Astrocyte (in vitro differentiated cells and primary cell): ENCODE measurements around the gene KCNJ1. TPM values are rescaled to one million over a fixed set of nuclear protein-coding genes. Genes with fewer than 3 reads are reported as not detected.

Source experiments
- DNase-seq: peaks from one replicate; pipeline ENCODE4 v3.0.0-alpha.2; 2010; ENCODE audit warnings: low read depth
- FAIRE-seq: peaks from 2 replicates; lab custom pipeline; 2011; peaks lifted over from hg19 to GRCh38; lab: Jason Lieb, UNC
- H2AFZ ChIP-seq: 2 replicates; pipeline ENCODE4 v1.6.0; 2012; ENCODE audit warnings: low read depth, low read length, inconsistent platforms
- H3K27ac ChIP-seq: 2 replicates; pipeline ENCODE4 v1.5.1; 2011; ENCODE audit warnings: low read depth, low read length, inconsistent platforms
- H3K27me3 ChIP-seq: 2 replicates; pipeline ENCODE4 v1.6.0; 2011; ENCODE audit warnings: low read length, inconsistent platforms; ENCODE audit not compliant: insufficient read depth
- H3K36me3 ChIP-seq: 2 replicates; pipeline ENCODE4 v1.5.1; 2011; ENCODE audit warnings: low read length, inconsistent platforms; ENCODE audit not compliant: insufficient read depth
- H3K4me1 ChIP-seq: 2 replicates; pipeline ENCODE4 v1.5.1; 2011; ENCODE audit warnings: low read length, inconsistent platforms; ENCODE audit not compliant: insufficient read depth
- H3K4me2 ChIP-seq: 2 replicates; pipeline ENCODE4 v1.6.0; 2012; ENCODE audit warnings: low read length, inconsistent platforms
- H3K4me3 ChIP-seq: 2 replicates; pipeline ENCODE4 v1.5.1; 2011; ENCODE audit warnings: low read depth, mild to moderate bottlenecking, low read length, inconsistent platforms; ENCODE audit not compliant: insufficient read depth
- H3K79me2 ChIP-seq: 2 replicates; pipeline ENCODE4 v1.6.0; 2012; ENCODE audit warnings: mild to moderate bottlenecking, low read length, inconsistent platforms; ENCODE audit not compliant: insufficient read depth
- H3K9ac ChIP-seq: 2 replicates; pipeline ENCODE4 v1.6.0; 2012; ENCODE audit warnings: mild to moderate bottlenecking, low read length, inconsistent platforms
- H3K9me3 ChIP-seq: 2 replicates; pipeline ENCODE4 v1.5.1; 2012; ENCODE audit warnings: low read depth, mild to moderate bottlenecking, low read length, inconsistent platforms; ENCODE audit not compliant: insufficient read depth
- H4K20me1 ChIP-seq: 2 replicates; pipeline ENCODE4 v1.6.0; 2012; ENCODE audit warnings: low read length, inconsistent platforms; ENCODE audit not compliant: insufficient read depth
- H3K27ac Mint-ChIP-seq: one replicate; pipeline ENCODE4 v1.8.0; 2021; ENCODE audit warnings: mild to moderate bottlenecking, mixed read lengths; ENCODE audit not compliant: unreplicated experiment
- H3K27me3 Mint-ChIP-seq: one replicate; pipeline ENCODE4 v1.8.0; 2021; ENCODE audit warnings: low read depth, mixed read lengths; ENCODE audit not compliant: unreplicated experiment
- H3K36me3 Mint-ChIP-seq: one replicate; pipeline ENCODE4 v1.8.0; 2021; ENCODE audit warnings: low read depth, mixed read lengths; ENCODE audit not compliant: unreplicated experiment
- H3K4me1 Mint-ChIP-seq: one replicate; pipeline ENCODE4 v1.8.0; 2021; ENCODE audit warnings: low read depth, mixed read lengths; ENCODE audit not compliant: unreplicated experiment
- H3K4me3 Mint-ChIP-seq: one replicate; pipeline ENCODE4 v1.8.0; 2021; ENCODE audit warnings: mild to moderate bottlenecking, moderate library complexity, mixed read lengths; ENCODE audit not compliant: unreplicated experiment
- H3K9me3 Mint-ChIP-seq: one replicate; pipeline ENCODE4 v1.8.0; 2021; ENCODE audit warnings: mild to moderate bottlenecking, mixed read lengths; ENCODE audit not compliant: unreplicated experiment
- EZH2 ChIP-seq: IDR thresholded peaks from 2 replicates; pipeline ENCODE4 v1.6.1; 2012; ENCODE audit warnings: mild to moderate bottlenecking, low read length, inconsistent platforms; ENCODE audit not compliant: insufficient read depth
- total RNA-seq: library from RNA; stranded (reverse); gene quantifications from 2 replicates; pipeline ENCODE4 v1.2.1, GENCODE V29; 2021
- TF ChIP-seq, protein P1 (sequence below): IDR thresholded peaks from 2 replicates; pipeline ENCODE4 v1.5.1; 2011; ENCODE audit warnings: low read depth, mild to moderate bottlenecking, inconsistent platforms, low read length, moderate library complexity; ENCODE audit not compliant: insufficient read depth

The KCNJ1 gene
- total RNA-seq, 1 donor from 2014 or later = not detected

DNA sequence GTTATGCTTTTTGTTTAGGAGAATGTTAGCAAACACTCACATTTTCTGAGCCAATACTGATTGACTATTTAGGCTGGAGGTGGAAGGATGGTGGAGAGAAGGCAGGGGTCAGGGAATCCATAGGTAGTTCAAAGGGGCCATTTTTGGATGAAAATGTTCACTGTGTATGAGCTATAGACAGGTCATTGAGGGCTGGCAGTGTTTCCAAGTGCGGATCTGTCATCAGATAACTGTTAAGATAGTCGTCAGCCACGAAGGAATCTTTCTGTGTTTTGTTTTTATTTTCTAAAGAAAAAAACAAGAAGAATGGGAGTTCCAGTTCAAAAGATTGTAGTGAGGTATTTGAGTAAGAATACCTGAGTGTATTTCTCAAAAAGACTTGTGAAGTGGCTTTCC, 27.2 kb upstream of the KCNJ1 start:
- peaks cover 8% of the 10 kb centered on the region for H3K4me1 ChIP-seq
- FAIRE-seq = no peak
- H3K27me3 Mint-ChIP-seq = peaks cover 34% of the 10 kb centered on the region
- H3K4me2 ChIP-seq = no peak overlapping the region
- H3K9me3 Mint-ChIP-seq = no peaks in the 10 kb centered on the region
- H3K36me3 ChIP-seq = no peaks in the 10 kb centered on the region
- peaks cover 4% of the 10 kb centered on the region for H3K4me1 Mint-ChIP-seq
- H3K27ac Mint-ChIP-seq = no peak overlapping the region
- peaks cover 13% of the 10 kb centered on the region for H3K27me3 ChIP-seq
- no peak overlapping the region for H3K4me3 ChIP-seq
- TF ChIP-seq, protein P1, sequence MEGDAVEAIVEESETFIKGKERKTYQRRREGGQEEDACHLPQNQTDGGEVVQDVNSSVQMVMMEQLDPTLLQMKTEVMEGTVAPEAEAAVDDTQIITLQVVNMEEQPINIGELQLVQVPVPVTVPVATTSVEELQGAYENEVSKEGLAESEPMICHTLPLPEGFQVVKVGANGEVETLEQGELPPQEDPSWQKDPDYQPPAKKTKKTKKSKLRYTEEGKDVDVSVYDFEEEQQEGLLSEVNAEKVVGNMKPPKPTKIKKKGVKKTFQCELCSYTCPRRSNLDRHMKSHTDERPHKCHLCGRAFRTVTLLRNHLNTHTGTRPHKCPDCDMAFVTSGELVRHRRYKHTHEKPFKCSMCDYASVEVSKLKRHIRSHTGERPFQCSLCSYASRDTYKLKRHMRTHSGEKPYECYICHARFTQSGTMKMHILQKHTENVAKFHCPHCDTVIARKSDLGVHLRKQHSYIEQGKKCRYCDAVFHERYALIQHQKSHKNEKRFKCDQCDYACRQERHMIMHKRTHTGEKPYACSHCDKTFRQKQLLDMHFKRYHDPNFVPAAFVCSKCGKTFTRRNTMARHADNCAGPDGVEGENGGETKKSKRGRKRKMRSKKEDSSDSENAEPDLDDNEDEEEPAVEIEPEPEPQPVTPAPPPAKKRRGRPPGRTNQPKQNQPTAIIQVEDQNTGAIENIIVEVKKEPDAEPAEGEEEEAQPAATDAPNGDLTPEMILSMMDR = no peak
- no peak for TF ChIP-seq EZH2
- no peak for DNase-seq
- no peak overlapping the region for H2AFZ ChIP-seq
- no peak overlapping the region for H3K27ac ChIP-seq
- H3K36me3 Mint-ChIP-seq = peaks cover 2% of the 10 kb centered on the region
- H3K9ac ChIP-seq = no peak overlapping the region
- H3K79me2 ChIP-seq = no peaks in the 10 kb centered on the region
- H3K4me3 Mint-ChIP-seq = no peak overlapping the region
- H4K20me1 ChIP-seq = no peaks in the 10 kb centered on the region
- H3K9me3 ChIP-seq = no peaks in the 10 kb centered on the region

- Histone ChIP-seq H2AFZ (no peak overlapping the region), H3K4me2 (no peak overlapping the region), H3K79me2 (no peaks in the 10 kb centered on the region), H3K27me3 (peaks cover 18% of the 10 kb centered on the region), H3K9ac (no peak overlapping the region), H3K36me3 (no peaks in the 10 kb centered on the region), H3K4me1 (peaks cover 8% of the 10 kb centered on the region), H3K27ac (no peak overlapping the region), H4K20me1 (no peaks in the 10 kb centered on the region), H3K4me3 (no peak overlapping the region), H3K9me3 (no peaks in the 10 kb centered on the region)
- DNase-seq (no peak), FAIRE-seq (no peak)
- H3K27me3 Mint-ChIP-seq = peaks cover 33% of the 10 kb centered on the region
- no peaks in the 10 kb centered on the region for H3K36me3 Mint-ChIP-seq
- TF ChIP-seq, protein P1 = no peak
- no peak for TF ChIP-seq EZH2
- peak overlapping the region; percentile 58 for H3K27ac Mint-ChIP-seq
- peaks cover 4% of the 10 kb centered on the region for H3K4me1 Mint-ChIP-seq
- no peaks in the 10 kb centered on the region for H3K9me3 Mint-ChIP-seq
- no peak overlapping the region for H3K4me3 Mint-ChIP-seq
These were observed 26.6 kb upstream of the KCNJ1 start for GRCh38 chr11:128893578-128894285.
